CD4-positive, alpha-beta T cell treated with Interleukin-17A for 4 hours (primary cell): ENCODE measurements around the gene ANGEL2.
A peak's percentile ranks its signal among the peaks of the same experiment; 100 is the strongest.
"Not testable (repeated sequence)": the region's sequence is repeated elsewhere in the genome, so short reads cannot be mapped to it uniquely, and the experiment has no call there.

Experiments used
- DNase-seq: peaks from one replicate; pipeline ENCODE4 v3.0.0-alpha.2; 2020; ENCODE audit warnings: mixed read lengths

Gene ANGEL2

GRCh38 chr1:213015099-213016050 is at the start of gene ANGEL2:
TSS of gene ANGEL2 (minus strand) at chr1:213015867. CDS start at chr1:213015671, 196 bp downstream.
- peak; percentile 97 for DNase-seq

GRCh38 chr1:213061263-213061662 is 45.6 kb upstream of the ANGEL2 start:
- DNase-seq, result no peak

GRCh38 chr1:213060836-213061235 is 45.2 kb upstream of the ANGEL2 start:
- DNase-seq, result no peak

GRCh38 chr1:213057264-213058059 is 41.8 kb upstream of the ANGEL2 start:
- no peak for DNase-seq

GRCh38 chr1:213055767-213056166 is 40.1 kb upstream of the ANGEL2 start:
- no peak for DNase-seq

- DNase-seq, result no peak
Measured at GRCh38 chr1:213054733-213055591, 39.3 kb upstream of the ANGEL2 start.

GRCh38 chr1:213054142-213054541 is 38.5 kb upstream of the ANGEL2 start:
- DNase-seq, result no peak

- no peak for DNase-seq
Measured at GRCh38 chr1:213053455-213053854, 37.8 kb upstream of the ANGEL2 start.

GRCh38 chr1:213051881-213052202 is 36.2 kb upstream of the ANGEL2 start:
- DNase-seq, result no peak

- peak; percentile 84 for DNase-seq
Measured at GRCh38 chr1:213051127-213051880, 35.6 kb upstream of the ANGEL2 start, which contains the start of gene RPS6KC1. TSS of gene RPS6KC1 (plus strand) at chr1:213051241. CDS start at chr1:213051405, 164 bp downstream.

- DNase-seq, result no peak
Measured at GRCh38 chr1:213050745-213051126, 35.1 kb upstream of the ANGEL2 start.

- DNase-seq, result no peak
Measured at GRCh38 chr1:213049232-213049631, 33.6 kb upstream of the ANGEL2 start.

GRCh38 chr1:213045321-213046226 is 29.9 kb upstream of the ANGEL2 start:
- not testable (repeated sequence) for DNase-seq

- DNase-seq, result no peak
Measured at GRCh38 chr1:213041443-213041842, 25.8 kb upstream of the ANGEL2 start.

- no peak for DNase-seq
Measured at GRCh38 chr1:213035573-213035972, 19.9 kb upstream of the ANGEL2 start.

- no peak for DNase-seq
Measured at GRCh38 chr1:213034713-213035112, 19.0 kb upstream of the ANGEL2 start.

GRCh38 chr1:213032651-213033050 is 17.0 kb upstream of the ANGEL2 start:
- DNase-seq, result no peak

GRCh38 chr1:213027024-213027423 is 11.4 kb upstream of the ANGEL2 start:
- not testable (repeated sequence) for DNase-seq

- DNase-seq, result no peak
Measured at GRCh38 chr1:213020016-213020415, 4.3 kb upstream of the ANGEL2 start.

GRCh38 chr1:213019450-213019849 is 3.8 kb upstream of the ANGEL2 start:
- DNase-seq, result no peak
